ENCODE results near the gene MOB3A. TPM values are rescaled to one million over a fixed set of nuclear protein-coding genes. Genes with fewer than 3 reads are reported as not detected.

Gene MOB3A
- total and polyA plus RNA-seq, 2 of the 8 experiments (the other 6 are each of a cell fraction or from before 2014, with no cell fraction given) = 9.2 to 9.6 TPM

DNA sequence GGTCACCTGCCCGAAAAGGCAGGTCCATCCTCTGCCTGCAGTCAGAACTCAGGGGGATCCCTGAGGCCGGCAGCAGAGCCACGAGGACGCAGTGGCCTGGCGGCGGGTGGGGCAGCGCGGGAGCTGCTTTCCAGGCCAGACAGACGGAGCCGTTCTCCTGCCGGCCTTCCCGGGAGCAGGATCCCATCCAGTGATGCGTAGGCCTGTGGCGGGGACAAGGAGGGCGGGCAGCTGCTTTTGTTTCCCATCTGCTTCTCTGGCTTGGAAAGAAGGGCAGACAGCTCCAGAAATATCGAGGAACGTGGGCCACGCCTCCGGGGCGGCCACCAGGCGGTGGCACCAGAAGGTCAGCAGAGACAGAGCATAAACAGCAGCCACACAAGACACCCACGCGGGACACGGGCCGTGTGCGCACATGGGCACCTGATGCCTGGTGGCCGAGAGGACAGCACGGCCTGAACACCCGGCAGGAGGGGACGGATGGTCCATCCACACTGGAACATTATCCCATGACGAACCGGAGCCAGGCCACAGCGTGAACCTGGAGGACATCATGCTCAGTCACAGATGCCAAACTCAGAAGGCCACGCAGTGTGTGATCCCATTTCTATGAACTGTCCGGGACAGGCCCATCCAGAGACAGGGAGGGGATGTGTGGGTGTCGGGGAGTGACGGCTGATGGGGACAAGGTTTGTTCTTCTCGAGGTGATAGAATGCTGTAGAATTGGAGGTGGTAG is 31.2 kb downstream of the MOB3A start (continued):
- TF ChIP-seq HDAC6 (IDR thresholded peaks at IDR 0.05; ENCODE audit: low read depth, low read length) = no peak
- TF ChIP-seq TCF12 (IDR thresholded peaks at IDR 0.05; ENCODE audit: low read depth, low read length) = no peak
- no peak for TF ChIP-seq SRF (IDR thresholded peaks at IDR 0.05; ENCODE audit: low read depth, low read length)
- TF ChIP-seq EZH2 (IDR thresholded peaks at IDR 0.05; ENCODE audit: low read depth, low read length, severe bottlenecking) = no peak
- TF ChIP-seq SUZ12 (IDR thresholded peaks at IDR 0.05; ENCODE audit: low read length) = no peak
- no peak for TF ChIP-seq SIRT6 (IDR thresholded peaks at IDR 0.05; ENCODE audit: low read length)
- no peak for TF ChIP-seq HDAC2 (IDR thresholded peaks at IDR 0.05; ENCODE audit: borderline replicate concordance in 1 of 2, low read depth in 2 of 2, low read length in 2 of 2)

Measured in H1 (cell line).